ENCODE data around the gene CES3. TPM values are rescaled to one million over a fixed set of nuclear protein-coding genes. Genes with fewer than 3 reads are reported as not detected.
"Not testable (repeated sequence)": the region's sequence is repeated elsewhere in the genome, so short reads cannot be mapped to it uniquely, and the experiment has no call there.

Gene CES3
- total RNA-seq, 1 donor from 2014 or later = 4.1 TPM

DNA sequence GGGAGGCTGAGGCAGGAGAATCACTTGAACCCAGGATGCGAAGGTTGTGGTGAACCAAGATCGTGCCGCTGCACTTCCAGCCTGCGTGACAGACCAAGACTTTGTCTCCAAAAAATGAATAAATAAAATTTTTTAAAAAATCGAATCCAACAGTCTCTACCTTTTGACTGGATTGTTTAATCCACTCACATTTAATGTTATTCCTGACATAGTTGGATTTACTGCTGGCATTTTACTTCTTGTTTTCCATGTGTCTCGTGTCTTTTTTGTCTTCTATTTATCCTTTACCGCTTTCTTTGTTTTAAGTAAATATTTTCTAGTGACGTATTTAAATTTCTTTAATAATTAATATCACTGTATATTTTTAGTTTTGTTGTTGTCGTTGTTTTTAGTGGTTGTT, 22.0 kb downstream of the CES3 start:
- Mint-ChIP-seq H3K27me3 (ENCODE audit: unreplicated experiment) (peaks cover 2% of the 10 kb centered on the region), H3K4me1 (ENCODE audit: low read depth, unreplicated experiment) (no peaks in the 10 kb centered on the region), H3K36me3 (ENCODE audit: unreplicated experiment) (no peaks in the 10 kb centered on the region), H3K27ac (ENCODE audit: unreplicated experiment) (no peak overlapping the region), H3K9me3 (ENCODE audit: unreplicated experiment) (peaks cover 4% of the 10 kb centered on the region), H3K4me3 (ENCODE audit: unreplicated experiment) (no peak overlapping the region)
- TF ChIP-seq, protein P1, sequence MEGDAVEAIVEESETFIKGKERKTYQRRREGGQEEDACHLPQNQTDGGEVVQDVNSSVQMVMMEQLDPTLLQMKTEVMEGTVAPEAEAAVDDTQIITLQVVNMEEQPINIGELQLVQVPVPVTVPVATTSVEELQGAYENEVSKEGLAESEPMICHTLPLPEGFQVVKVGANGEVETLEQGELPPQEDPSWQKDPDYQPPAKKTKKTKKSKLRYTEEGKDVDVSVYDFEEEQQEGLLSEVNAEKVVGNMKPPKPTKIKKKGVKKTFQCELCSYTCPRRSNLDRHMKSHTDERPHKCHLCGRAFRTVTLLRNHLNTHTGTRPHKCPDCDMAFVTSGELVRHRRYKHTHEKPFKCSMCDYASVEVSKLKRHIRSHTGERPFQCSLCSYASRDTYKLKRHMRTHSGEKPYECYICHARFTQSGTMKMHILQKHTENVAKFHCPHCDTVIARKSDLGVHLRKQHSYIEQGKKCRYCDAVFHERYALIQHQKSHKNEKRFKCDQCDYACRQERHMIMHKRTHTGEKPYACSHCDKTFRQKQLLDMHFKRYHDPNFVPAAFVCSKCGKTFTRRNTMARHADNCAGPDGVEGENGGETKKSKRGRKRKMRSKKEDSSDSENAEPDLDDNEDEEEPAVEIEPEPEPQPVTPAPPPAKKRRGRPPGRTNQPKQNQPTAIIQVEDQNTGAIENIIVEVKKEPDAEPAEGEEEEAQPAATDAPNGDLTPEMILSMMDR (IDR thresholded peaks at IDR 0.05; ENCODE audit: partially characterized antibody, unreplicated experiment) = no peak
- DNase-seq = no peak

DNA sequence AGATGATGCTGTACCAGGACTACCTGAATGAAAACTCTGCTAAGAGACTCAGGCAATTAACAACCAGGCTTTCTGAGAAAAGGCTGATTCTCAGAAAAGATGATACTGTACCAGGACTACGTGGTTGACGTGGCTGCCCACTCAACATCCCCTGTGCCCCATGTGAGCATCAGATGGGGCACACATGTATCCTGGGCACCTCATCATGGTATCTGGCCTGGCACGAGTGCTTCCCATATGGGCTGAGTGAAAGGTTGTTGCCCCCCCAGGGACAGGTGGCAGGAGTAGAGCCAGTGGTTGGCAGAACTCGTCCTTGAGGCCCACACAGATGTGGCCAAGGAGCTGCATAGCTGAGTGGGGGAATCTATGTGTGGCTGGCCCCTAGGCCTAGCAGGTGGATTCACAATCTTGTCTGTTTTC, 23.8 kb downstream of the CES3 start:
- no peak overlapping the region for H3K27ac Mint-ChIP-seq (ENCODE audit: unreplicated experiment)
- H3K9me3 Mint-ChIP-seq (ENCODE audit: unreplicated experiment) = peaks cover 6% of the 10 kb centered on the region
- TF ChIP-seq, protein P1 (IDR thresholded peaks at IDR 0.05; ENCODE audit: partially characterized antibody, unreplicated experiment) = no peak
- DNase-seq = no peak
- no peaks in the 10 kb centered on the region for H3K4me1 Mint-ChIP-seq (ENCODE audit: low read depth, unreplicated experiment)
- H3K27me3 Mint-ChIP-seq (ENCODE audit: unreplicated experiment) = peaks cover 3% of the 10 kb centered on the region
- H3K4me3 Mint-ChIP-seq (ENCODE audit: unreplicated experiment) = no peak overlapping the region
- no peaks in the 10 kb centered on the region for H3K36me3 Mint-ChIP-seq (ENCODE audit: unreplicated experiment)

DNA sequence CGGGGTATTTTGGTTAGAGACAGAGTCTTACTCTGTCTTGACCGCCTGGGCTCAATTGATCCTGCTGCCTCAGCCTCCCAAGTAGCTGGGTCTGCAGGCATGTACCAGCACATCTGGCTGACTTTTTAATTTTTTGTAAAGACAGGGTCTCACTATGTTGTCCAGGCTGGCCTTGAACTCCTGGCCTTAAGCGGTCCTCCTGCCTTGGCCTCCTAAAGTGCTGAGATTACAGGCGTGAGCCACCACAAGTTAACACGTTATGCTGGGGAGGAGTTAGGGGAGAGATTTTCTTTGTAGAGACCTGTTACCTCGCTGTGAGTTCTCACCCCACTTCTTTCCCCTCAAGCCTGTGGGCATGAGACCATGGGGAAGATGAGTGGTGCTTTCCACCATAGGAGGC, 25.5 kb downstream of the CES3 start:
- no peak overlapping the region for H3K27ac Mint-ChIP-seq (ENCODE audit: unreplicated experiment)
- H3K27me3 Mint-ChIP-seq (ENCODE audit: unreplicated experiment) = peaks cover 3% of the 10 kb centered on the region
- peaks cover 4% of the 10 kb centered on the region for H3K9me3 Mint-ChIP-seq (ENCODE audit: unreplicated experiment)
- H3K4me1 Mint-ChIP-seq (ENCODE audit: low read depth, unreplicated experiment) = no peaks in the 10 kb centered on the region
- H3K36me3 Mint-ChIP-seq (ENCODE audit: unreplicated experiment) = no peaks in the 10 kb centered on the region
- TF ChIP-seq, protein P1 (IDR thresholded peaks at IDR 0.05; ENCODE audit: partially characterized antibody, unreplicated experiment) = no peak
- no peak overlapping the region for H3K4me3 Mint-ChIP-seq (ENCODE audit: unreplicated experiment)
- no peak for DNase-seq

DNA sequence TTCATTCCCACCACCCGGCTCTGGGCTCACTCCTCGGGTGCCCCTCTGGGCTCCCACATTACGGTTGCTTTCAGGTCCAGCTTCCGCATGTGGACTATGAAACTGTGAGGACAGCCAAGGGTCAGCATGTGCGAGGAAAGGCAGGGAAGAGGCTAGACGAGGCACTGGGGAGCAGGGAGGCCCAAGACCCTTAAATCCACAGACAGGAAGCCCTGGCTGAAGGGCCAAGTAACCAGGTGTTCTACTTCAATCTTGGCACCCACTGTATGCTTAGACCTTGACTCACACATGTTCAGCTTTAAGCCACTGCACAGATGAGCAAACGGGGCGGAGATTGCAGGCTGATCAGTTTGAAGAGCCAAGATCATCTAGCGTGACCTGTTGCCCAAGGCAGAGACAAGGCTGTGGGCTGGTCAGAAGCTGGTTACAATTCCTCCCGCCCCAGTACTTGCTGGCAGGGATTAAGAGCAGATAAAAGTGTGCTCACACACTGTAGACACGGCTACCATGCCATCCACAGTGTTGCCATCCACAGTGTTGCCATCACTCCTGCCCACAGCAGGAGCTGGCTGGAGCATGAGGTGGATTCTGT, 27.2 kb downstream of the CES3 start, which contains the start of gene CES4A:
CES4A (plus strand) TSS at position 393 of the 592 bp plus-strand sequence; CDS start at position 577, 184 bp downstream.
- Mint-ChIP-seq H3K36me3 (ENCODE audit: unreplicated experiment) (no peaks in the 10 kb centered on the region), H3K27ac (ENCODE audit: unreplicated experiment) (no peak within 1 kb of the TSS), H3K27me3 (ENCODE audit: unreplicated experiment) (peaks cover 3% of the 10 kb centered on the region), H3K4me1 (ENCODE audit: low read depth, unreplicated experiment) (no peaks in the 10 kb centered on the region), H3K4me3 (ENCODE audit: unreplicated experiment) (no peak within 1 kb of the TSS), H3K9me3 (ENCODE audit: unreplicated experiment) (peaks cover 4% of the 10 kb centered on the region)
- no peak for DNase-seq
- TF ChIP-seq, protein P1 (IDR thresholded peaks at IDR 0.05; ENCODE audit: partially characterized antibody, unreplicated experiment) = no peak

DNA sequence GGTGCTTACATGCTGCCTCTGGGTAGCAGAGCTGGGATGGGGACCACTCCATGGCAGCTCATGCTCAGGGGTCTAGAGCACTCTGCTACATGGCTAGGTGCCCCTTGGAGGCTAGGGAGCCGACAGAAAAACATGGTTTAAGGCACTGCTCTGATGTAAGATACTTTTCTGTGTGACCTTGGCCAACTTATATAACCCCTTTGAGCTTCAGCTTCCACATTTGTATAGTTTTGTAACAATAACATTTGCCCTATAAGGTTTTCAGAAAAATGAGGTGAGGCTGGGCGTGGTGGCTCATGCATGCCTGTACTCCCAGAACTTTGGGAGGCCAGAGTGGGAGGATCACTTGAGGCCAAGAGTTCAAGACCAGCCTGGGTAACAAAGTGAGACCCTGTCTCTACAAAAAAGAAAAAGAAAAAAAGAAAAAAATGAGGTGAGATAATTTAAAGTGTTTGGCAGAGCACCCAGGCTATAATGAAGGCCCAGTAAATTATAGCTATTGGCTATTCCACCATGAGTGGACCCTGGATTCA, 30.5 kb downstream of the CES3 start:
- Mint-ChIP-seq H3K4me1 (ENCODE audit: low read depth, unreplicated experiment) (no peaks in the 10 kb centered on the region), H3K4me3 (ENCODE audit: unreplicated experiment) (no peak overlapping the region), H3K27ac (ENCODE audit: unreplicated experiment) (no peak overlapping the region), H3K9me3 (ENCODE audit: unreplicated experiment) (peaks cover 2% of the 10 kb centered on the region), H3K36me3 (ENCODE audit: unreplicated experiment) (no peaks in the 10 kb centered on the region), H3K27me3 (ENCODE audit: unreplicated experiment) (peaks cover 1% of the 10 kb centered on the region)
- TF ChIP-seq, protein P1 (IDR thresholded peaks at IDR 0.05; ENCODE audit: partially characterized antibody, unreplicated experiment) = no peak
- no peak for DNase-seq

DNA sequence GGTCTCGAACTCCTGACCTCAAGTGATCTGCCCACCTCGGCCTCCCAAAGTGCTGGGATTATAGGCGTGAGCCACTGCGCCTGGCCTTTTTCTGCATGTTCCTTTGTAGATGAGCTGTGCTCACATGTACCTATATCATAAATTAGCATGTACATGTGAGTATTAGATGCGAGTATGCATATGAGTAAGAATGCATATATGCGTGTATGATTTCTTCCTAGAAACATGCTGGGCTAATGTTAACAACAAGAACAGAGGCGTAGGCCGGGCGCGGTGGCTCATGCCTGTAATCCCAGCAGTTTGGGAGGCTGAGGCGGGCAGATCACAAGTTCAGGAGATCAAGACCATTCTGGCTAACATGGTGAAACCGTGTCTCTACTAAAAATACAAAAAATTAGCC, 32.5 kb downstream of the CES3 start:
- H3K4me3 Mint-ChIP-seq (ENCODE audit: unreplicated experiment); H3K27ac Mint-ChIP-seq (ENCODE audit: unreplicated experiment); DNase-seq; H3K36me3 Mint-ChIP-seq (ENCODE audit: unreplicated experiment); H3K4me1 Mint-ChIP-seq (ENCODE audit: low read depth, unreplicated experiment); H3K27me3 Mint-ChIP-seq (ENCODE audit: unreplicated experiment); H3K9me3 Mint-ChIP-seq (ENCODE audit: unreplicated experiment): not testable (repeated sequence)

Data from glutamatergic neuron (in vitro differentiated cells).